ENCODE results near the gene AHRR. TPM values are rescaled to one million over a fixed set of nuclear protein-coding genes. Genes with fewer than 3 reads are reported as not detected.
A peak's percentile ranks its signal among the peaks of the same experiment; 100 is the strongest.

AHRR gene
- total and polyA plus RNA-seq, 2 of the 4 experiments (the other 2 are of a cell fraction) = 15.6 to 37.1 TPM

DNA sequence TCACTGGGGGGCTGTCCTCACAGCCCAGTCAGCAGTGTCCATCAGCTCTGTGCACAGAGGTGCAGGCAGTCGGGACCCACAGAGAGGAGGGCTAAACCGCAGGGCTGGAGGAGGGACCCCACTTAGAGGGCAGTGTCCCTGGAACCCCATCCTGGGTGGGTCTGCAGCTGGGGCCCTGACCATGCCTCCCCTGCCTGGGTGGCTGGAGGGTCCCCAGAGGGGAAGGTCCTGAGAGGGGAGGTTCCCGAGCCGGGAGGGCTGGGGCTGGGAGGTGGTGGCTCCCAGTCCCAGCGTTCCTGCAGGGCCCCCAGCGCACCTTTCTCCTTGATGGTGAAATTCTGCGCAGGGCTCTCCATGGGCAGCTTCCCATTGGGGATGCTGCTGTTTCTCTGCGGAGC is 154.2 kb downstream of the AHRR start:
- Histone ChIP-seq H3K4me3 (ENCODE audit: insufficient read depth, low read depth, low read length) (no peak overlapping the region), H3K9me3 (ENCODE audit: control insufficient read depth, insufficient read depth, low read length) (no peaks in the 10 kb centered on the region), H3K4me2 (ENCODE audit: low read depth, low read length) (no peak overlapping the region), H2BK5ac (ENCODE audit: low read depth, low read length, poor library complexity, severe bottlenecking) (no peak overlapping the region), H3K56ac (ENCODE audit: extremely low read depth, insufficient read depth, low read length) (no peak overlapping the region), H3K23ac (ENCODE audit: low read depth, low read length) (no peak overlapping the region), H3K14ac (replicated peaks; ENCODE audit: low read depth, low read length) (no peak overlapping the region), H2AK5ac (ENCODE audit: low read depth, low read length) (no peak overlapping the region), H3K4ac (ENCODE audit: low read depth, low read length) (no peak overlapping the region), H4K20me1 (ENCODE audit: insufficient read depth, low read length) (peaks cover 4% of the 10 kb centered on the region; the same call in 1 of the 2 replicates), H3K4me1 (ENCODE audit: control insufficient read depth, insufficient read depth, low read length) (peaks cover 7% of the 10 kb centered on the region; the same call in 1 of the 2 replicates), H3K36me3 (ENCODE audit: control insufficient read depth, insufficient read depth, low read length) (peaks cover 6% of the 10 kb centered on the region), H3K18ac (ENCODE audit: low read depth, low read length) (no peak overlapping the region), H3K27ac (ENCODE audit: insufficient read depth, low read length) (no peak overlapping the region), H2AFZ (replicated peaks; ENCODE audit: low read length, poor library complexity) (peak overlapping the region; percentile 41), H2AK9ac (replicated peaks; ENCODE audit: low read depth, low read length, poor library complexity) (peak overlapping the region; percentile 82), H3K79me1 (ENCODE audit: low read depth in 1 of 2, low read length in 2 of 2) (peaks cover 9 to 23% of the 10 kb centered on the region in 2 experiments), H4K91ac (ENCODE audit: insufficient read depth, low read depth, low read length) (no peak overlapping the region), H3K9me1 (ENCODE audit: insufficient read depth, low read length) (peaks cover 4% of the 10 kb centered on the region), H3K27me3 (ENCODE audit: control insufficient read depth, insufficient read depth, low read length) (no peaks in the 10 kb centered on the region), H3K9ac (ENCODE audit: low read depth, low read length) (no peak overlapping the region), H2BK20ac (ENCODE audit: low read depth, low read length) (no peak overlapping the region), H2BK120ac (ENCODE audit: low read depth, low read length) (no peak overlapping the region), H4K8ac (ENCODE audit: low read depth in 2 of 2, low read length in 2 of 2) (no peak overlapping the region), H4K5ac (ENCODE audit: low read depth, low read length) (no peak overlapping the region), H2BK15ac (ENCODE audit: low read depth, low read length) (no peak overlapping the region)
- 75% methylated on average over 7 of the region's 8 CpGs; no CpG with 5 or more reads in 1 of the 2 experiments for WGBS, 2 experiments (ENCODE audit: extremely low coverage in 2 of 2, insufficient read length in 1 of 2)
- dilution Hi-C loops (cut with HindIII; ENCODE audit: low sequenced_read_pairs, unreplicated experiment) = no loop called here
- CTCF ChIA-PET = interaction anchor here (0.7 kb wide), 1 partner anchor 29 kb away, joined by 3 read pairs; no protein-coding TSS in a partner anchor
- intact Hi-C loops (cut with micrococcal nuclease) = loop anchor here (10.0 kb wide), 1 partner anchor 429 kb away; no protein-coding TSS in a partner anchor
- ATAC-seq (ENCODE audit: low read depth) (no peak), DNase-seq (no peak)
- POLR2A ChIA-PET (ENCODE audit: unreplicated experiment) = no interaction called here
- BruUV-seq (replicated peaks) = no TSS peak
- in situ Hi-C loops (cut with MboI; ENCODE audit: low sequenced_read_pairs) = no loop called here
- TF ChIP-seq ELK1 (IDR thresholded peaks at IDR 0.05; ENCODE audit: borderline replicate concordance, low read depth, low read length) (no peak), MXI1 (IDR thresholded peaks at IDR 0.05; ENCODE audit: borderline replicate concordance, low read depth, low read length) (no peak), SMC3 (IDR thresholded peaks at IDR 0.05; ENCODE audit: low read depth, low read length) (no peak), CHD1 (IDR thresholded peaks at IDR 0.05; ENCODE audit: low read depth, low read length) (no peak), MAFK (IDR thresholded peaks at IDR 0.05; ENCODE audit: low read depth, low read length) (no peak), RFX5 (IDR thresholded peaks at IDR 0.05; ENCODE audit: low read depth, low read length) (no peak), FOS (IDR thresholded peaks at IDR 0.05; ENCODE audit: low read depth, low read length) (no peak), CEBPB (IDR thresholded peaks at IDR 0.05; ENCODE audit: low read depth, low read length) (no peak)
- TF ChIP-seq, protein P1, sequence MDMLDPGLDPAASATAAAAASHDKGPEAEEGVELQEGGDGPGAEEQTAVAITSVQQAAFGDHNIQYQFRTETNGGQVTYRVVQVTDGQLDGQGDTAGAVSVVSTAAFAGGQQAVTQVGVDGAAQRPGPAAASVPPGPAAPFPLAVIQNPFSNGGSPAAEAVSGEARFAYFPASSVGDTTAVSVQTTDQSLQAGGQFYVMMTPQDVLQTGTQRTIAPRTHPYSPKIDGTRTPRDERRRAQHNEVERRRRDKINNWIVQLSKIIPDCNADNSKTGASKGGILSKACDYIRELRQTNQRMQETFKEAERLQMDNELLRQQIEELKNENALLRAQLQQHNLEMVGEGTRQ (IDR thresholded peaks at IDR 0.05; ENCODE audit: low read depth, low read length) = no peak
- TF ChIP-seq, protein P2, sequence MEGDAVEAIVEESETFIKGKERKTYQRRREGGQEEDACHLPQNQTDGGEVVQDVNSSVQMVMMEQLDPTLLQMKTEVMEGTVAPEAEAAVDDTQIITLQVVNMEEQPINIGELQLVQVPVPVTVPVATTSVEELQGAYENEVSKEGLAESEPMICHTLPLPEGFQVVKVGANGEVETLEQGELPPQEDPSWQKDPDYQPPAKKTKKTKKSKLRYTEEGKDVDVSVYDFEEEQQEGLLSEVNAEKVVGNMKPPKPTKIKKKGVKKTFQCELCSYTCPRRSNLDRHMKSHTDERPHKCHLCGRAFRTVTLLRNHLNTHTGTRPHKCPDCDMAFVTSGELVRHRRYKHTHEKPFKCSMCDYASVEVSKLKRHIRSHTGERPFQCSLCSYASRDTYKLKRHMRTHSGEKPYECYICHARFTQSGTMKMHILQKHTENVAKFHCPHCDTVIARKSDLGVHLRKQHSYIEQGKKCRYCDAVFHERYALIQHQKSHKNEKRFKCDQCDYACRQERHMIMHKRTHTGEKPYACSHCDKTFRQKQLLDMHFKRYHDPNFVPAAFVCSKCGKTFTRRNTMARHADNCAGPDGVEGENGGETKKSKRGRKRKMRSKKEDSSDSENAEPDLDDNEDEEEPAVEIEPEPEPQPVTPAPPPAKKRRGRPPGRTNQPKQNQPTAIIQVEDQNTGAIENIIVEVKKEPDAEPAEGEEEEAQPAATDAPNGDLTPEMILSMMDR (conservative IDR thresholded peaks at IDR 0.05; ENCODE audit: low read depth, low read length) = no peak
